Esophagus muscularis mucosa (tissue), 4 donors: ENCODE results near the gene BTG4.

Source experiments
- EP300 ChIP-seq: sonication (generic); formaldehyde crosslinking; IDR thresholded peaks from one replicate; pipeline ENCODE4 v1.6.1; 2017; ENCODE audit warnings: antibody characterized with exemption
- POLR2A ChIP-seq: fragments of 450-650 bp; IDR thresholded peaks from one replicate; pipeline ENCODE4 v1.6.1; 2017; ENCODE audit warnings: antibody characterized with exemption, moderate library complexity, mild to moderate bottlenecking, low read depth
- TF ChIP-seq, protein P1 (sequence below), 3 experiments: fragments of 200-600 bp in 2 of 3; fragments of 450-650 bp in 1 of 3; sonication (generic) in 2 of 3; IDR thresholded peaks; one replicate each; pipeline ENCODE4 v1.5.1; 2017 to 2019; ENCODE audit warnings: antibody characterized with exemption in 3 of 3, mild to moderate bottlenecking in 2 of 3, moderate library complexity in 1 of 3

DNA sequence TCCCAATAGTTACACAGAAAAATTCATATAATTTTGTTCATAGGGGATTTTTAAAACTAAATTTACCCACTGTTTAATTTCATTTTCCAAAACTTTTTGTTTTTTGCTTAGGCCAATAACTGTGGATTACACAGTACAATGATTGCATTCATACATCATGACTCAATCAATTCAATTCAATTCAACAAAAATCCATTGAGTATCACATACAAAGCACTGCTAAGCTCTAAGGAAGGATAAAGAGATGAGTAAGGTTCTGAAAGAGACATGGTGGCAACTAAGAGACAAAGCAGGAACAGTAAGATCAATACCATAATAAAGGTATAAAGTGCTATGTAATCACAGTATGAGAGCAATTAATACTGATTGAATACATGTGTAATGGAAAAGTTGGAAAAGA is 18.9 kb upstream of the BTG4 start:
- TF ChIP-seq EP300, result no peak
- TF ChIP-seq, protein P1, sequence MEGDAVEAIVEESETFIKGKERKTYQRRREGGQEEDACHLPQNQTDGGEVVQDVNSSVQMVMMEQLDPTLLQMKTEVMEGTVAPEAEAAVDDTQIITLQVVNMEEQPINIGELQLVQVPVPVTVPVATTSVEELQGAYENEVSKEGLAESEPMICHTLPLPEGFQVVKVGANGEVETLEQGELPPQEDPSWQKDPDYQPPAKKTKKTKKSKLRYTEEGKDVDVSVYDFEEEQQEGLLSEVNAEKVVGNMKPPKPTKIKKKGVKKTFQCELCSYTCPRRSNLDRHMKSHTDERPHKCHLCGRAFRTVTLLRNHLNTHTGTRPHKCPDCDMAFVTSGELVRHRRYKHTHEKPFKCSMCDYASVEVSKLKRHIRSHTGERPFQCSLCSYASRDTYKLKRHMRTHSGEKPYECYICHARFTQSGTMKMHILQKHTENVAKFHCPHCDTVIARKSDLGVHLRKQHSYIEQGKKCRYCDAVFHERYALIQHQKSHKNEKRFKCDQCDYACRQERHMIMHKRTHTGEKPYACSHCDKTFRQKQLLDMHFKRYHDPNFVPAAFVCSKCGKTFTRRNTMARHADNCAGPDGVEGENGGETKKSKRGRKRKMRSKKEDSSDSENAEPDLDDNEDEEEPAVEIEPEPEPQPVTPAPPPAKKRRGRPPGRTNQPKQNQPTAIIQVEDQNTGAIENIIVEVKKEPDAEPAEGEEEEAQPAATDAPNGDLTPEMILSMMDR (IDR thresholded peaks at IDR 0.05), result no peak
- no peak for TF ChIP-seq POLR2A
